Testis (tissue), 2 donors: ENCODE data around the gene CDKN1A.

Source experiments
- POLR2A ChIP-seq: fragments of 450-650 bp; IDR thresholded peaks from one replicate; pipeline ENCODE4 v1.6.1; 2017; ENCODE audit warnings: antibody characterized with exemption, mild to moderate bottlenecking, moderate library complexity
- TF ChIP-seq, protein P1 (sequence below), 3 experiments: fragments of 450-650 bp in 2 of 3; fragments of 200-600 bp in 1 of 3; sonication (generic) in 1 of 3; IDR thresholded peaks; one replicate each; pipeline ENCODE4 v1.5.1; 2016 to 2019; ENCODE audit warnings: antibody characterized with exemption in 3 of 3, mild to moderate bottlenecking in 2 of 3, moderate library complexity in 1 of 3

DNA sequence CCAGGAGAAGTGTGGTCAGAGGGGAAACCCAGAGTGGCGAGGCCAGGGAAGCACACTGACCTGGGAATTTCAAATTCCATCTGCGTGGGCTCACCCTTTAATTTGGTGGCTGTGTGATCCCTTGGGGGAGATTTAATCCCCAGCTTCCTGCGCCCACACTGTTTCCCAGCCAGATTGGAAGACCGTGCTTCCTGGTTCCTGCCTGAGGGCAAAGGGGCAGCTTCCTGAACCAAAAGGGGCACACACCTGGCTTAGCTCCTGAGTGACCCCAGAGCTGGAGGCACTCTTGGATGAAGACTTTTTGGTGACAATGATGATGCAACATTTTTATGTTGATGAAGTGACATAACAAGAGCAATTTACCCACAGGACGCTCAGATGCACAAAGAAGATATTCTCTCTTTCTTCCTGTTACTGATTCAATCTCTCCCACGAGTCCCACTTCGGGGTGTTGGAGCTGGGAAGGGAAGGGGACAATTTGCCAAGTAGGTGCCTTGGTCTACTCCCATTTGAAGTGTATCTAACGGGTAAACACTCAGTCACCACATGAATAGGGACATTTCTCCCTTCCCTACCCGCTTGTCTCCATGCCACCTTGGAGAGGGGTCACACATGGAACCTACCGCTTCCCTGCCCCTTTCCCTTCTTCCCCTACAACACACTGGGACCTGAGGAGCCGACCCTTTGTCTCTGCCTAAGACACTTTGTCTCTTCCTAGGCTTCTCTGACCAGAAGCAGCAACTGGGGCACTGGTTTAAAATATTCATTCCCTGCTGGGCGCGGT, 28.6 kb upstream of the CDKN1A start:
- TF ChIP-seq, protein P1, sequence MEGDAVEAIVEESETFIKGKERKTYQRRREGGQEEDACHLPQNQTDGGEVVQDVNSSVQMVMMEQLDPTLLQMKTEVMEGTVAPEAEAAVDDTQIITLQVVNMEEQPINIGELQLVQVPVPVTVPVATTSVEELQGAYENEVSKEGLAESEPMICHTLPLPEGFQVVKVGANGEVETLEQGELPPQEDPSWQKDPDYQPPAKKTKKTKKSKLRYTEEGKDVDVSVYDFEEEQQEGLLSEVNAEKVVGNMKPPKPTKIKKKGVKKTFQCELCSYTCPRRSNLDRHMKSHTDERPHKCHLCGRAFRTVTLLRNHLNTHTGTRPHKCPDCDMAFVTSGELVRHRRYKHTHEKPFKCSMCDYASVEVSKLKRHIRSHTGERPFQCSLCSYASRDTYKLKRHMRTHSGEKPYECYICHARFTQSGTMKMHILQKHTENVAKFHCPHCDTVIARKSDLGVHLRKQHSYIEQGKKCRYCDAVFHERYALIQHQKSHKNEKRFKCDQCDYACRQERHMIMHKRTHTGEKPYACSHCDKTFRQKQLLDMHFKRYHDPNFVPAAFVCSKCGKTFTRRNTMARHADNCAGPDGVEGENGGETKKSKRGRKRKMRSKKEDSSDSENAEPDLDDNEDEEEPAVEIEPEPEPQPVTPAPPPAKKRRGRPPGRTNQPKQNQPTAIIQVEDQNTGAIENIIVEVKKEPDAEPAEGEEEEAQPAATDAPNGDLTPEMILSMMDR (IDR thresholded peaks at IDR 0.05) = no peak
- no peak for TF ChIP-seq POLR2A
